Subcutaneous abdominal adipose tissue (tissue), 5 donors: ENCODE results near the gene ARHGEF9.
A peak's percentile ranks its signal among the peaks of the same experiment; 100 is the strongest.

Source experiments
- H3K27ac ChIP-seq: one replicate; pipeline ENCODE4 v1.7.0; 2013; ENCODE audit warnings: low read depth, mild to moderate bottlenecking, inconsistent platforms, low read length, moderate library complexity
- H3K27me3 ChIP-seq, 5 donors: one replicate each; pipeline ENCODE4 v1.7.0; 2013; ENCODE audit warnings: low read length in 5 of 5, inconsistent platforms in 1 of 5; ENCODE audit not compliant: control insufficient read depth in 5 of 5, insufficient read depth in 4 of 5
- H3K36me3 ChIP-seq, 5 donors: one replicate each; pipeline ENCODE4 v1.7.0; 2013; ENCODE audit warnings: low read length in 5 of 5; ENCODE audit not compliant: control insufficient read depth in 5 of 5, insufficient read depth in 5 of 5
- H3K4me1 ChIP-seq, 5 donors: one replicate each; pipeline ENCODE4 v1.7.0; 2013; ENCODE audit warnings: low read length in 5 of 5, mild to moderate bottlenecking in 3 of 5, moderate library complexity in 1 of 5; ENCODE audit not compliant: control insufficient read depth in 5 of 5, insufficient read depth in 5 of 5
- H3K4me3 ChIP-seq, 5 donors: one replicate each; pipeline ENCODE4 v1.7.0; 2013; ENCODE audit warnings: low read length in 5 of 5, low read depth in 1 of 5
- H3K9ac ChIP-seq, 5 donors: one replicate each; pipeline ENCODE4 v1.7.0; 2013; ENCODE audit warnings: low read length in 5 of 5, mild to moderate bottlenecking in 4 of 5, moderate library complexity in 3 of 5
- H3K9me3 ChIP-seq, 5 donors: one replicate each; pipeline ENCODE4 v1.7.0; 2013; ENCODE audit warnings: low read length in 5 of 5; ENCODE audit not compliant: control insufficient read depth in 5 of 5
- donor health status: healthy.
- donor health status: healthy.
- donor health status: healthy.
- donor health status: healthy.
- donor health status: healthy.

Gene ARHGEF9

DNA sequence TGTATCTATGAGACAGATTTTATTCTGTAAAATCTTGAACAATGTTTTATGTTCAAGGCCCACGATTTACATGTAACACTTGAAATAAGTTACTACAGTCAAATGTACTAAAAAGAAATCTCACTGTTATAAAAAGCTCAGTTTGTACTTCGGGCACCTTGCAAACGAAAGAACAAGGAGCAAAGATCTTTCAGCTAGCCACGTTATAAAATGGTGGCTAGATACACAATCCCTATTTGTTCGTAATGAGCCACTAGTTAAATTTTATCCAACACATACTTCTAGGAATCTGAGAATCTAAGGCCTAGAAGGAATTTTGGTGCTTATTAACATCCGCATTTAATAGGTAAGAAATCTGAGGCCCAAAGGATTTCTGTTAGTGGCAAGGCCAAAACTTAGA lies 2.5 kb downstream of the ARHGEF9 start:
- Histone ChIP-seq H3K9ac (no peak overlapping the region), H3K36me3 (no peaks in the 10 kb centered on the region), H3K4me3 (no peak overlapping the region), H3K9me3 (peaks cover 3 to 25% (median 10%) of the 10 kb centered on the region in 5 donors), H3K4me1 (peaks cover 0 to 7% (median 5%) of the 10 kb centered on the region in 5 donors), H3K27ac (no peak overlapping the region), H3K27me3 (peaks cover 5 to 16% (median 9%) of the 10 kb centered on the region in 5 donors)

DNA sequence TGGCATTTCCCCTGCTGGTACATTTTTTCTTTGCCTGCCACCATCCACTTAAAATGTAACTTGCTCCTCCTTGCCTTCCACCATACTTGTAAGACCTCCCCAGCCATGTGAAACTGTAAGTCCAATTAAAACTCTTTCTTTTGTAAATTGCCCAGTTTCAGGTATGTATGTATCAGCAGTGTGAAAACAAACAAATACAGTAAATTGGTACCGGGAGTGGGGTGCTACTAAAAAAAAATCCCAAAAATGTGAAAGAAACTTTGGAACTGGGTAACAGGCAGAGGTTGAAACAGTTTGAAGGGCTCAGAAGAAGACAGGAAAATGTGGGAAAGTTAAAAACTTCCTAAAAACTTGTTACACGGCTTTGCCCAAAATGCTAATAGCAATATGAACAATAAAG lies 16.3 kb downstream of the ARHGEF9 start:
- H3K27me3 ChIP-seq, result peaks cover 0 to 4% (median 0%) of the 10 kb centered on the region in 5 donors
- no peak overlapping the region for H3K9ac ChIP-seq
- H3K36me3 ChIP-seq, result no peaks in the 10 kb centered on the region
- no peak overlapping the region for H3K4me3 ChIP-seq
- no peak overlapping the region for H3K27ac ChIP-seq
- H3K4me1 ChIP-seq, result no peaks in the 10 kb centered on the region
- peaks cover 2 to 17% (median 12%) of the 10 kb centered on the region in 5 donors for H3K9me3 ChIP-seq

DNA sequence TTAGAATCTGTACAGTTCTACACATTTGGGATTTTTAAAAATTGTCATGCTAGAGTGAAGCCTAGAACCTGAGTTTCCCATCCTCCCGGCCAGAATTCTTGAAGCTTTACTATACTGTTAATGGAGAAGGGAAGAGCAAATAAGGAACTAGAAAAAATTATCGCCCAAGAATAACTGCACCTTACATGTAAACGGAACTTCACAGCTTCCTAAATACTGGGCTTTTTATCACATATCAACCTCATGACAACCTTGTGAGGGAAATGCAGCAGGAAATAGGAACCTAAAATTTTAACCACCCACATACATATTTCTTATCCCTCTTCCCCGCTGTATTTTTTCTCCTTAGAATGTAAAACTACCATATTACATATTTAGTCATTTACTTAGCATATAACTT lies 19.3 kb downstream of the ARHGEF9 start:
- Histone ChIP-seq H3K4me1 (no peaks in the 10 kb centered on the region), H3K27ac (no peak overlapping the region), H3K27me3 (peaks cover 0 to 3% (median 0%) of the 10 kb centered on the region in 5 donors), H3K9ac (no peak overlapping the region), H3K9me3 (peaks cover 2 to 17% (median 12%) of the 10 kb centered on the region in 5 donors), H3K4me3 (no peak overlapping the region), H3K36me3 (no peaks in the 10 kb centered on the region)

DNA sequence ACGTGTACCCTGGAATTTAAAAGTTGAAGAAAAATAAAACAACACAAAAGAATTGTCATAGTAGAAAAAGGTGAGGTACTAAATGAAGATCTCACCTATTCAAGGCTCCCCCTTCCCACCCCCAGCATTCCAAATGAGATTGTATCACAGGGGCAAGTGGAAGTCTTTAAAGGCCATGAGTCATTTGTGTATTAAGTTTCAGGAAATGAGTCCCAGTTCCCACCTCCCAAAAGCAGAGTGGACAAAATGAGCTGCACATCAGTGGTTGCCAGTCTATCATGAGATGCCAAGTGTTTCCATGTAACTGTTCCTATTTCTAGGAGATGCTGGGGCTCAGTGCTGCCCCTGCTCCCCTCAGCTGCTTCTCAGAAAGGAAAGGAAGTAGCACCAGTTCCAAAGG lies 20.1 kb downstream of the ARHGEF9 start:
- no peak overlapping the region for H3K9ac ChIP-seq
- H3K4me1 ChIP-seq, result no peaks in the 10 kb centered on the region
- H3K27me3 ChIP-seq, result peaks cover 0 to 3% (median 0%) of the 10 kb centered on the region in 5 donors
- H3K9me3 ChIP-seq, result peaks cover 2 to 17% (median 12%) of the 10 kb centered on the region in 5 donors
- H3K4me3 ChIP-seq, result no peak overlapping the region
- no peaks in the 10 kb centered on the region for H3K36me3 ChIP-seq
- H3K27ac ChIP-seq, result no peak overlapping the region

DNA sequence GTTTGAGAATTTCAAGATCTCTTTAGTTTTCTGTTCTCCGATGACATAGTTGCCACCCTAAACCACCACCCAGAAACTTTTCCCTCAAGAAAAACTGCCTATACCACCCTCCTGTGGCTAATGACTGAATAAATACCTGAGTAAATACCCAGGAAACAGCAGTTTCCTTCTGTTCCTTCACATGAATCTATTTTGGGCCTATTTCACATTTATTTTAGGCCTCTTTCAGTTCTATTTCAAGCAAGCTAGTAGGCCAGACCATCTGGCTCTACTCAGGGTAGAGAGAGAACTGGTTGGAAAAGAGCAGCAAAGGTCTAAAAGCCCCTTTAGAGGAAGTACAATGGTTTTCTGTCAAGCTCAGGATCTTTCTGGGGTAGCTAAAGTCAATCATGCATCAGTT lies 23.4 kb downstream of the ARHGEF9 start:
- peaks cover 0 to 5% (median 3%) of the 10 kb centered on the region in 5 donors for H3K27me3 ChIP-seq
- no peak overlapping the region for H3K9ac ChIP-seq
- H3K4me3 ChIP-seq, result no peak overlapping the region
- H3K9me3 ChIP-seq, result no peaks in the 10 kb centered on the region
- no peak overlapping the region for H3K27ac ChIP-seq
- no peaks in the 10 kb centered on the region for H3K4me1 ChIP-seq
- H3K36me3 ChIP-seq, result no peaks in the 10 kb centered on the region

DNA sequence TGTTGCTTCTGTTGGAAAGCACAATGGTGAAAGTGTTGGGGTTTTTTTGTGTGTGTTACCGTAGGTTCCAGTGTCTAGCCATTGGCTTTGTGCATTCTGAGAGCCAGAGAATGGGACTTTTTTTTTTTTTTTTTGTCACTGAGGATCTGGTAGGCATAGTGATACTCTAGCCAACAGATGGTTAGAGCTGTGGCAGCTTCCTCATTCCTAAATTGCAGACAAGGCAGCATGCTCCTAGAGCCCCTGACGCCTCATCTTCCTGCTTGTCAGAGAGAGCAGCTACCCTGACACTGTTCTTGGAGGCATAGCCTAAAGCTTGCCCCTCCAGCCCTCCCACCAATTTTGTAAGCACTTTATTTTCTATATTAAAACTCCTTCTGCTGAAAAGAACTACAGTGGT lies 27.0 kb downstream of the ARHGEF9 start:
- Histone ChIP-seq H3K9ac (no peak overlapping the region), H3K4me3 (no peak overlapping the region), H3K27ac (no peak overlapping the region), H3K27me3 (peaks cover 0 to 5% (median 3%) of the 10 kb centered on the region in 5 donors), H3K4me1 (peaks cover 0 to 15% (median 4%) of the 10 kb centered on the region in 5 donors), H3K36me3 (no peaks in the 10 kb centered on the region), H3K9me3 (peaks cover 0 to 2% (median 0%) of the 10 kb centered on the region in 5 donors)

DNA sequence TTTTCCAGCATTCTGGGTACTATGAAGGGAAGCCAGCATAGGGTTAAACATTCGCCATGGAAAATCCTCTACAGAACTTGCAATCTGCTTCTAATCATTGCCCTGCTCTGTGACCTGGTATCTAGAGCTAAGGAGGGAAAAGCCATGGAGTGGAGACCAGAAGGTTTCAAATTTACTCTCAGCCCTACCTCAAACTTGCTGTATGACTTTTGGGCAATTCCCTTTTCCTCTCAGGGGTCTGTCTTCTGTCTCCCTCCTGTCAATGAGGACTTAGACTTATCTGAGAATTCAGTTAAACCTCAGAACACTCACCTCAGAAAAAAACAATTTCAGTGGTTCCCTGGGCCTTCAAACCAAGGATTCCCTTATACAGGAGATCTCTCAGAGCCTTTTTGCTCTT lies 29.1 kb downstream of the ARHGEF9 start:
- Histone ChIP-seq H3K27me3 (peaks cover 0 to 5% (median 3%) of the 10 kb centered on the region in 5 donors), H3K4me1 (peaks cover 0 to 15% (median 8%) of the 10 kb centered on the region in 5 donors), H3K9me3 (peaks cover 0 to 2% (median 0%) of the 10 kb centered on the region in 5 donors), H3K27ac (no peak overlapping the region), H3K36me3 (no peaks in the 10 kb centered on the region), H3K4me3 (peak overlapping the region in 1 of 5 donors; percentile 83), H3K9ac (no peak overlapping the region)

DNA sequence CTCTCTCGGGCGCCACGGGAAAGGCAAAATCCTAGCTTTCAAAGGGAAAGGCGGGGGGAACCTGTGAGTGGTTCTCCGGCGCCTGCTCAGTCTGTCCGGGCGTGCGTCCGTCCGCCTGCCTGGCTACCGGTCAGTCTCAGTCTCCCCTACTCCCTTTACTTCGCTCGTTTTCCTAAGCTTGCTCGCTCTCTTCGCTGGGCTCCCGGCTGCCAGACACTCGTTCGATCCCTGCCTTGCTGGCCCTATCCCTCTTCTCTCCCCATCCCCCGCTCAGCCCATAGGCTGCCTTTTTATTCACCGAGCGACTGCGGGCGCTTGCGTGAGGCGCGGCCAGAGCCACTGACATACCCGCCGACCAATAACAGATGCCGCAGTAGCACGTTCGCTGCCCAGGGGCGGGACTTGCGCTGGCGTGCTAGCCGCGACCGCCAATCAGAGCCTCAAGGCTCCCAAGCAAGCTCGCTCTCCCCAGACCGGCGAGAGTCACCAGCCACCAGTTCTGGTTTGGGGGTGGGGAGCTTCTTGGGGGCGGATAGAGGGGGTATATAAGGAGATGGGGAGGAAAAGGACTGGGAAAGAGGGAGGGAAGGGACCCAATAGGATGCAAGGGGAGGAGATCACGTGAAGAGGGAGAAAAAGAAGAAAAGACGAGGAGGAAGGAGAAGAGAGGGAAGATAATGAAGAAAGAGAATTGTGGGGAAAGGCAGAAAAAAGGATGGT lies 30.0 kb downstream of the ARHGEF9 start:
- H3K9me3 ChIP-seq, result peaks cover 0 to 2% (median 0%) of the 10 kb centered on the region in 5 donors
- peak overlapping the region; percentile 70 to 86 (median 76) for H3K4me3 ChIP-seq
- H3K36me3 ChIP-seq, result no peaks in the 10 kb centered on the region
- peak overlapping the region; percentile 73 for H3K27ac ChIP-seq
- peaks cover 0 to 15% (median 8%) of the 10 kb centered on the region in 5 donors for H3K4me1 ChIP-seq
- H3K9ac ChIP-seq, result peak overlapping the region; percentile 19 to 80 (median 68)
- peaks cover 0 to 5% (median 3%) of the 10 kb centered on the region in 5 donors for H3K27me3 ChIP-seq

DNA sequence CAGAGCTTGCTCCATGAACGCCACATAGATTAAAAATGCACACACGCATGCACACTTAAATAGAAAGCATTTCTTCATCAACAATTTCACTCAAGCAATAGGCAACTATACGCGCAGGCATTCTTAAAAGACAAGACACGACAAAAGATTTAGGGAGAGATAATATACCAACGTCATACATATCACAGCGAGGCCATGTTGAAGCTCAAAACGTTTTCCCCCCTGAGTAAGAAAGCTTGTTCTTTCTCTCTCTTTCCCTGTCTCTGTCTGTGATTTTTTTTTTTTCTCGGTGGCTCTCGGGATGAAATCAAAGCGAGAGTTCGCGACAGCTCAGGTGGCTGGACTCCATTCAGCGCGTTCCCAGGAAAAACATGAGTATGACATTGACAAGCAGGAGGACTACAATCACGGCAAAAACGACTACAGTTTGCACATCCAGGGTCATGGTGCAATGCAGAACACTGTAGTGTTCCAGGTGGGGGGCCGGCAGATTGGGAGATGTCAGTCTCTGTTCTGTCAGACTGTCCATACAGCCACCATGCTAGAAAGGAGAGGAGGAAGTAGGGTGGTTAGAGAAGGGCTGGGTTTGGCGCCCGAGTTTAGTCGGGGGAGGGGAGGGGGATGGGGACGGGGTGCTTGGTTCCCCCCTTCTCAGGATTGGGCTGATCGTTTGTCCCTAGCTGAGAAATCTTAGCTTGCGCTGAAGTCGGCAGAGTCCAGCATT lies 30.7 kb downstream of the ARHGEF9 start:
- Histone ChIP-seq H3K27me3 (peaks cover 0 to 5% (median 2%) of the 10 kb centered on the region in 5 donors), H3K4me3 (peak overlapping the region; percentile 70 to 86 (median 76)), H3K4me1 (peaks cover 0 to 15% (median 8%) of the 10 kb centered on the region in 5 donors), H3K36me3 (no peaks in the 10 kb centered on the region), H3K27ac (peak overlapping the region; percentile 73), H3K9me3 (peaks cover 0 to 2% (median 0%) of the 10 kb centered on the region in 5 donors), H3K9ac (peak overlapping the region in 4 of 5 donors; percentile 62 to 80 (median 70))

DNA sequence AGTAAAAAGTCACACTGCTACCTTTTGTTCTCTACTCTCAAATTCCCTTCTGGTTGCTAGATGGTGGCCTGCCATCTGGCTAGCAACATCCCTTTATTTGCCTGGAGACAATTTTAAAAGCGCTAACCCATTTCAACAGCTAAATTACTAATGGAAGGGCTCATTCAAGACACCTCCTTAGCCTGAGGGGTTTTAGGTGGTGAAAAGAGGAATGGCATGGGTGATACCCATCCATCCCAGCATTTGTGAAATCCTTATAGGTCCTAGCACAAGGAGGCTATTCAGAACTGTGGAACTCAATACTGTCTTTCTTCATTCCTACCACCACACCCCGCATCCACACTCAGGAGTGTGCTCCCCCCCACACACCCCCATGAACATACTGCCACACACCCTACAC lies 33.5 kb downstream of the ARHGEF9 start:
- Histone ChIP-seq H3K36me3 (no peaks in the 10 kb centered on the region), H3K4me3 (no peak overlapping the region)

More for the DNA sequence above, 33.5 kb downstream of the ARHGEF9 start:
- H3K27me3 ChIP-seq, result no peaks in the 10 kb centered on the region
- H3K4me1 ChIP-seq, result peaks cover 4 to 19% (median 14%) of the 10 kb centered on the region in 5 donors
- no peak overlapping the region for H3K9ac ChIP-seq
- H3K27ac ChIP-seq, result no peak overlapping the region
- peaks cover 0 to 2% (median 0%) of the 10 kb centered on the region in 5 donors for H3K9me3 ChIP-seq
